ENCODE results near the gene SLC41A3.

SLC41A3 gene

GRCh38 chr3:126106336-126107202, 22.6 kb upstream of the SLC41A3 start:
- no peak for TF ChIP-seq CTCF (conservative IDR thresholded peaks at IDR 0.05; ENCODE audit: low read depth, low read length)
- no peak overlapping the region for H3K4me3 ChIP-seq (ENCODE audit: low read depth, low read length)
- no peak for DNase-seq (ENCODE audit: low read depth)

- DNase-seq (ENCODE audit: low read depth) = no peak
- H3K4me3 ChIP-seq (ENCODE audit: low read depth, low read length) = no peak overlapping the region
Observed at GRCh38 chr3:126105691-126106187, 21.8 kb upstream of the SLC41A3 start.

GRCh38 chr3:126104742-126105605, 21.1 kb upstream of the SLC41A3 start:
- DNase-seq (ENCODE audit: low read depth) = no peak
- no peak for TF ChIP-seq CTCF (conservative IDR thresholded peaks at IDR 0.05; ENCODE audit: low read depth, low read length)
- no peak overlapping the region for H3K4me3 ChIP-seq (ENCODE audit: low read depth, low read length)

More at GRCh38 chr3:126105691-126106187, 21.8 kb upstream of the SLC41A3 start:
- TF ChIP-seq CTCF (conservative IDR thresholded peaks at IDR 0.05; ENCODE audit: low read depth, low read length) = no peak

GRCh38 chr3:126104028-126104635, 20.2 kb upstream of the SLC41A3 start:
- no peak for TF ChIP-seq CTCF (conservative IDR thresholded peaks at IDR 0.05; ENCODE audit: low read depth, low read length)
- DNase-seq (ENCODE audit: low read depth) = no peak
- H3K4me3 ChIP-seq (ENCODE audit: low read depth, low read length) = no peak overlapping the region

- DNase-seq (ENCODE audit: low read depth) = no peak
- H3K4me3 ChIP-seq (ENCODE audit: low read depth, low read length) = no peak overlapping the region
- no peak for TF ChIP-seq CTCF (conservative IDR thresholded peaks at IDR 0.05; ENCODE audit: low read depth, low read length)
Observed at GRCh38 chr3:126103121-126104027, 19.4 kb upstream of the SLC41A3 start.

GRCh38 chr3:126102530-126102951, 18.6 kb upstream of the SLC41A3 start:
- no peak overlapping the region for H3K4me3 ChIP-seq (ENCODE audit: low read depth, low read length)
- TF ChIP-seq CTCF (conservative IDR thresholded peaks at IDR 0.05; ENCODE audit: low read depth, low read length) = no peak
- no peak for DNase-seq (ENCODE audit: low read depth)

Measured in choroid plexus epithelial cell (primary cell).